Activated CD4-positive, alpha-beta T cell treated with anti-CD3 and anti-CD28 coated beads for 48 hours (primary cell): ENCODE data around the gene GNG8.
A peak's percentile ranks its signal among the peaks of the same experiment; 100 is the strongest.

ENCODE experiments used
- DNase-seq: peaks from one replicate; pipeline ENCODE4 v3.0.0-alpha.2; 2020

Gene GNG8

GRCh38 chr19:46635920-46636761, at the start of gene GNG8:
Gene GNG8 (minus strand): TSS chr19:46636202. CDS start chr19:46634682, 1,520 bp downstream.
- peak; percentile 43 for DNase-seq

GRCh38 chr19:46685189-46685588, 49.2 kb upstream of the GNG8 start:
- DNase-seq: no peak

GRCh38 chr19:46678110-46678732, 42.2 kb upstream of the GNG8 start:
- DNase-seq: peak; percentile 84

GRCh38 chr19:46674416-46675178, 38.6 kb upstream of the GNG8 start:
- DNase-seq: no peak

- DNase-seq: no peak
These were observed 34.8 kb upstream of the GNG8 start for GRCh38 chr19:46670813-46671212.

GRCh38 chr19:46668662-46669061, 32.7 kb upstream of the GNG8 start:
- no peak for DNase-seq

- DNase-seq: no peak
These were observed 29.1 kb upstream of the GNG8 start for GRCh38 chr19:46665072-46665471.

- DNase-seq: peak; percentile 86
These were observed 26.0 kb upstream of the GNG8 start for GRCh38 chr19:46661735-46662592.

- peak; percentile 100 for DNase-seq
These were observed 25.2 kb upstream of the GNG8 start, which contains the start of gene DACT3 for GRCh38 chr19:46661020-46661731. Gene DACT3 (minus strand): TSS chr19:46661182. CDS start chr19:46661064, 118 bp downstream.

GRCh38 chr19:46660551-46661019, 24.6 kb upstream of the GNG8 start:
- DNase-seq: peak; percentile 31

- no peak for DNase-seq
These were observed 24.1 kb upstream of the GNG8 start for GRCh38 chr19:46660008-46660517.

- no peak for DNase-seq
These were observed 23.4 kb upstream of the GNG8 start for GRCh38 chr19:46659151-46660007.

- DNase-seq: peak; percentile 43
These were observed 20.5 kb upstream of the GNG8 start for GRCh38 chr19:46656541-46656940.

- DNase-seq: no peak
These were observed 18.7 kb upstream of the GNG8 start for GRCh38 chr19:46654621-46655152.

- DNase-seq: no peak
These were observed 14.4 kb upstream of the GNG8 start for GRCh38 chr19:46650445-46650844.

- no peak for DNase-seq
These were observed 13.3 kb upstream of the GNG8 start for GRCh38 chr19:46648961-46649960.

GRCh38 chr19:46648060-46648960, 12.3 kb upstream of the GNG8 start:
- no peak for DNase-seq

- no peak for DNase-seq
These were observed 10.4 kb upstream of the GNG8 start for GRCh38 chr19:46646402-46646801.
